Measurements from ENCODE around the gene RGS9. TPM values are rescaled to one million over a fixed set of nuclear protein-coding genes. Genes with fewer than 3 reads are reported as not detected.

The RGS9 gene
- total and polyA plus RNA-seq, 10 donors: 5.5 to 9.6 (median 7.4) TPM

DNA sequence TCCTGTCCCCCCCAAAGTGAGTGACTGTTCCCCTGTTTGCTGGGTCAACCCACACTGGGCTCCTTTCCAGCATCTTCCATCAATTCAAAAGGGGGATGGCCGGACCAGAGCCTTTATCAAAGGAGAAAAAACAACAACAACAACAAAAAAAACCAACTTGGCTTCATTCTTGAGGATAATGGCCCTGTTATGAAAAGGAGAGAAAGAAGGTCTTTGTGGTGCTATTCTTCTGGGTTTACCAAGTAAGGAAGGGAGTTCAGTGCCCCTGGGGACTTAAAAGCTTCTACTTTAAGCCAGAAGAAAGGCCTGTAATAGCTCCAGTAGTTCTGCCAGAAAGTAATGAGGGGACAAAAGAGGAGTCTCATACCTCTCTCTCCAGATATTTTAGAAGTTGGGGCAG lies 71.5 kb downstream of the RGS9 start:
- Histone ChIP-seq H3K9me3 (no peaks in the 10 kb centered on the region), H3K4me1 (no peaks in the 10 kb centered on the region), H3K4me3 (no peak overlapping the region), H3K27me3 (replicated peaks in 1 of 7) (no peaks in the 10 kb centered on the region), H3K27ac (no peak overlapping the region), H3K36me3 (no peaks in the 10 kb centered on the region)
- TF ChIP-seq CTCF (IDR thresholded peaks at IDR 0.05 in 8 of 11, conservative IDR thresholded peaks at IDR 0.05 in 3 of 11): no peak
- TF ChIP-seq POLR2A (IDR thresholded peaks at IDR 0.05): no peak
- no peak for TF ChIP-seq POLR2AphosphoS5 (IDR thresholded peaks at IDR 0.05)
- WGBS, 5 donors: 74 to 92% (median 87%) methylated on average over 1 of the region's 1 CpG
- DNase-seq: no peak
- intact Hi-C loops (cut with DNase I; ENCODE audit: low total_unique reads): no loop called here

- H3K27me3 ChIP-seq (replicated peaks in 1 of 7): peaks cover 0 to 22% (median 0%) of the 10 kb centered on the region in 7 donors
- no peak overlapping the region for H3K27ac ChIP-seq
- no peaks in the 10 kb centered on the region for H3K36me3 ChIP-seq
- DNase-seq: no peak
- no peak overlapping the region for H3K4me3 ChIP-seq
- no peaks in the 10 kb centered on the region for H3K9me3 ChIP-seq
- H3K4me1 ChIP-seq: no peaks in the 10 kb centered on the region
- intact Hi-C loops (cut with DNase I; ENCODE audit: low total_unique reads): no loop called here
- TF ChIP-seq POLR2AphosphoS5 (IDR thresholded peaks at IDR 0.05): no peak
- 85 to 90% (median 89%) methylated on average over 4 of the region's 4 CpGs for WGBS, 5 donors
Observed at GRCh38 chr17:65218261-65218660, 81.1 kb downstream of the RGS9 start.

DNA sequence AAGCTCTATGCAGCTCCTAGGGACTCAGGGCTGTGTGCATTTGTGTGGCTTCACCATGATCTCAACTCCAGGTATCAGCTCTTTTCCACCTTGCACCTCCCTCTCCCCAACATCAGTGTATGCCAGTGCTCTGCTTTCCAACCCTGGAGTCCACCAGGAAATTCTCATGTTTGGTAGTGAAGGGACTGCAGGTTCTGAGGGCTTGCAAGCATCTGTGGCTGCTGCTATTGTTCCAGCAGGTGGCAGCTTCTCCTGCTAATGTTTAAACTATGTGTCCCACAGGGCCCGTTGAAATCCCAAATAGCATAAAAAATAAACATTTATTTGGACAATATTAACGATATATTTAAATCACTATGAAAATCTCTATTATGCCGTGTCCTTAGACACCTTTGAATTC lies 82.0 kb downstream of the RGS9 start:
- intact Hi-C loops (cut with DNase I; ENCODE audit: low total_unique reads): no loop called here
- no peaks in the 10 kb centered on the region for H3K36me3 ChIP-seq
- H3K4me3 ChIP-seq: no peak overlapping the region
- H3K27me3 ChIP-seq (replicated peaks in 1 of 7): peaks cover 0 to 21% (median 0%) of the 10 kb centered on the region in 7 donors
- H3K4me1 ChIP-seq: no peaks in the 10 kb centered on the region
- H3K9me3 ChIP-seq: no peaks in the 10 kb centered on the region
- WGBS, 5 donors: 65 to 76% (median 73%) methylated on average over 3 of the region's 3 CpGs
- DNase-seq: no peak
- no peak for TF ChIP-seq POLR2A (IDR thresholded peaks at IDR 0.05)
- TF ChIP-seq POLR2AphosphoS5 (IDR thresholded peaks at IDR 0.05): no peak
- no peak for TF ChIP-seq CTCF (IDR thresholded peaks at IDR 0.05 in 8 of 11, conservative IDR thresholded peaks at IDR 0.05 in 3 of 11)
- H3K27ac ChIP-seq: no peak overlapping the region

DNA sequence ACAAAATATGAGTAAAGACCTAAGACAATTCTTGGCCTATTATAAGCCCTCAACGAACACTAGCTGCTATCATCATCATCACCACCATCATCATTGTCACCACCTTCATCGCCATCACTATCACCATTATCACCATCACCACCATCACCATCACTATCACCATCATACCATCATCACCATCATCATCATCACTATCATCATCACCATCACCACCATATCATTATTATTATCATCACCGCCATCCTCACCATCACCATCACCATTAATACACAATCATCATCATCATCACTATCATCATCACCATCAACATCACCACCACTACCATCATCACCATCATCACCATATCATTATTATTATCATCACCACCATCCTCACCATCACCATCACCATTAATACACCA lies 82.5 kb downstream of the RGS9 start:
- Histone ChIP-seq H3K27ac (no peak overlapping the region), H3K36me3 (no peaks in the 10 kb centered on the region), H3K9me3 (no peaks in the 10 kb centered on the region), H3K27me3 (replicated peaks in 1 of 7) (peaks cover 0 to 21% (median 0%) of the 10 kb centered on the region in 7 donors), H3K4me1 (no peaks in the 10 kb centered on the region), H3K4me3 (no peak overlapping the region)
- intact Hi-C loops (cut with DNase I; ENCODE audit: low total_unique reads): no loop called here
- WGBS, 5 donors: 91 to 96% (median 94%) methylated on average over 3 of the region's 3 CpGs
- no peak for DNase-seq
- no peak for TF ChIP-seq CTCF (IDR thresholded peaks at IDR 0.05 in 8 of 11, conservative IDR thresholded peaks at IDR 0.05 in 3 of 11)
- TF ChIP-seq POLR2AphosphoS5 (IDR thresholded peaks at IDR 0.05): no peak
- TF ChIP-seq POLR2A (IDR thresholded peaks at IDR 0.05): no peak

DNA sequence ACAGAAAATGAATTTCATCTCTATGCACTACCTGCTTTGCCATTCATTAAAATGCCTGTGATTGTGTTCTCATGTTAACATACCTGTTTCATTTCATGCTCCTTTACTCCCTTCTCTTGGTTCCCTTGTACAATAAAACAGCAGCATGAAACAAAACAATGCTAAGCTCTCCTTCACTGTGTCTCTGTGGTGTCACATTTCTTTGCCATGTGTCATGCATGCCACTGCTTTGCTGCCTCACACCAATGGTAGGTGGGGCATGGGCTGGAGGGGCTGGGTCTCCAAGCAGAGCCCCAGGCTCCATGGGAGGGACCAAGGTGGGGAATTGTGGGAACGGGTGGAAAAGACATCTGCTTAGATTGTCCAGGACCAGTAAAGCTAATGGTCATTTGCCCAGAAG lies 83.6 kb downstream of the RGS9 start:
- TF ChIP-seq POLR2A (IDR thresholded peaks at IDR 0.05): no peak
- no peak for TF ChIP-seq POLR2AphosphoS5 (IDR thresholded peaks at IDR 0.05)
- TF ChIP-seq CTCF (IDR thresholded peaks at IDR 0.05 in 8 of 11, conservative IDR thresholded peaks at IDR 0.05 in 3 of 11): no peak
- WGBS, 5 donors: 70 to 94% (median 80%) methylated on average over 1 of the region's 1 CpG
- intact Hi-C loops (cut with DNase I; ENCODE audit: low total_unique reads): no loop called here
- Histone ChIP-seq H3K27ac (no peak overlapping the region), H3K9me3 (no peaks in the 10 kb centered on the region), H3K36me3 (no peaks in the 10 kb centered on the region), H3K4me3 (no peak overlapping the region), H3K4me1 (no peaks in the 10 kb centered on the region), H3K27me3 (replicated peaks in 1 of 7) (peaks cover 0 to 26% (median 0%) of the 10 kb centered on the region in 7 donors)
- DNase-seq: no peak

Data from spleen (tissue), 11 donors.